HG02973 (cell line): ENCODE measurements around the gene LYZL6.

Experiments used
- ATAC-seq: cut with Tn5 transposase; IDR thresholded peaks from one replicate; pipeline ENCODE4 v1.9.1; 2021; ENCODE audit warnings: moderate library complexity; ENCODE audit not compliant: unreplicated experiment

LYZL6 gene

GRCh38 chr17:35889241-35889640, 54.3 kb downstream of the LYZL6 start:
- no peak for ATAC-seq
